Activated CD8-positive, alpha-beta memory T cell treated with anti-CD3 and anti-CD28 coated beads for 1 hour (primary cell): Measurements from ENCODE around the gene SLC9A9.

ENCODE experiments used
- DNase-seq, 2 donors: peaks; one replicate each; pipeline ENCODE4 v3.0.0-alpha.2; 2020; ENCODE audit warnings: low read depth in 1 of 2; ENCODE audit errors: extremely low read depth in 1 of 2

The SLC9A9 gene

DNA sequence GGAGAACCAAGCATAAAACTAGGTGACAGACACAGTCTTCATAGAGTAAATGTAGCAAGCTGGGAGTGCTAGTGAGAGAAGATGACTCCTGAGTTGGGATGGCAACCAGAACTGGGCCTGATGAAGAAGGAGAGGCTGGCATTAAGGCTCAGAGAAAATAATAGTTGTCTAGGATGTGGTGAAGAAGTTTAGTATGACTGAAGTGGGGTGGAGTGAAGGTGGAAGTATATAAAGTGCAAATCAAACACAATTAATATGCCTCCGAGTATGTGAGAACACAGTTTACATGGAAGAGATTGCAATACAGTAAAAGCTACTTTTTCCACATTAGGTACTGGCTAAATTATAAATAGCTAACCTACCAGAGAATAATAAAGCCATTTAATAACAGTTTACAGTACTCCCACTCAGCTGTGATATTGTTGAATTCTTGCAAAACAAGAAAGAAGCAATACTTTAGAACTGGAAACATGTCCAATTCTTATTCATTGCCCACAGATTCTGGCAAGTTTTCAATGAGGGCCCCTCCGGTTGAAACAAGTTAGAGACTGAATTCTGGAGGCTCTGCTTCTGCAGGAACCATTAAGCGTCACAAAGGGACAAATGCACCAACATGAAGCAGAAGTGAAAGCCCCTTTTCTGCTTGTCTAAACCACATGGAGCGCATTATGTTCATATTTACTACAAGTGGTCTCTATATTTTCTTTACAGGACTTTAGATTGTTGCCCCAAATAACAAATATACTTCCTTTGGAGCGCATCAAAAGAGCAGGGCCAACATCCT is 243.7 kb downstream of the SLC9A9 start:
- DNase-seq = no peak

DNA sequence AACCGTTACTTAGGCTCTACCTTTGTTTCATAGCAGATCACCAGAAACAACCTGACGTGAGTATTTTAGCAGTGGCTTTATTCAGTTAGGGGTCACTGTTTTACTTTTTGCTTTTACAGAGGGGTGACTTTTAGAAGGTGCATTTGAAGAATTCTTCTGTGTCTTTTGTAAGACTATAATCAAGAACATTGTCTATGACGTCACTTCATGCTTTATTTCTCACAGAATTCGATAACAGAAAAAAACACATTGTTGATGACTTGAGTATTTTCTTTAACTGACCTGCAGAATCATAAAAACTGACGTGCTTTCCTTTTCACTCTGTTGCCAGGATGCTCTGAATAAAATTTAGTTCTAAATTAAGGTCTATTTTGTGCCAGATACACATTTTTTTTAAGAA is 244.5 kb downstream of the SLC9A9 start:
- DNase-seq = no peak

DNA sequence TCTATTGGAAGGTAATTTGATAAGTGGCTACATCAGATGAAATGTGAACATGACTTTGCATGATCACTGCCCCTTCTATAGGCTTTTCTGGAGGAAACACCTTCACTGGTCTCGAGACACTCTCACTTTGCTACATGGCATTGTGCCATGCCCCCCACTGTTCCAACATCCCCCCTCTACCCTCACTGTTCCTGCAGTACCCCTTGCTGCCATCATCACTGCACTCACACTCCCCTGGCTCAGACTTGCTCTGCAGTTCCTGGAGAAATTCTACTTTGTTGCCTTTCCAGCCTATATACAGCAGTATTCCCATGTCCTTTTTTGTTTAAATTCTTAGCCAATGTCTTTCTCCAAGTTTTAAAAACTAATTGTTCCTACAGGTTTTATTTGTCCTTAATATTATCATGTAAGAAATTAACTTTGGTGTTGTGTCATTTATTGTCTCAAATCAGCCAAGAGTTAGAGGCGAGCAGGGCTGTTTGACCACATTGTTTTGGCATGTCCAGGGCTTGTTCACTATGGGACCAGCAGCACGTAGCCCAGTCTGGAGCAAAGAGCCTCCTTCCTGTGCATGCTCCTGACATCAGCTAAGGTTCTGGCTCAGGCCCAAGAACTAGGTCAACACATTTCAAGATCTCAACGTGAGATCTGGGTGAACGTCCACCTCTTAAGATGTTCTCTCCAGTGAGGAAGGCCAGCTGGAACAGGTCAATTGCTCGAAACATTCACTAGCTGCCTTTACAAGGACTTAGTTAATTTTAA is 246.4 kb downstream of the SLC9A9 start:
- DNase-seq = no peak

DNA sequence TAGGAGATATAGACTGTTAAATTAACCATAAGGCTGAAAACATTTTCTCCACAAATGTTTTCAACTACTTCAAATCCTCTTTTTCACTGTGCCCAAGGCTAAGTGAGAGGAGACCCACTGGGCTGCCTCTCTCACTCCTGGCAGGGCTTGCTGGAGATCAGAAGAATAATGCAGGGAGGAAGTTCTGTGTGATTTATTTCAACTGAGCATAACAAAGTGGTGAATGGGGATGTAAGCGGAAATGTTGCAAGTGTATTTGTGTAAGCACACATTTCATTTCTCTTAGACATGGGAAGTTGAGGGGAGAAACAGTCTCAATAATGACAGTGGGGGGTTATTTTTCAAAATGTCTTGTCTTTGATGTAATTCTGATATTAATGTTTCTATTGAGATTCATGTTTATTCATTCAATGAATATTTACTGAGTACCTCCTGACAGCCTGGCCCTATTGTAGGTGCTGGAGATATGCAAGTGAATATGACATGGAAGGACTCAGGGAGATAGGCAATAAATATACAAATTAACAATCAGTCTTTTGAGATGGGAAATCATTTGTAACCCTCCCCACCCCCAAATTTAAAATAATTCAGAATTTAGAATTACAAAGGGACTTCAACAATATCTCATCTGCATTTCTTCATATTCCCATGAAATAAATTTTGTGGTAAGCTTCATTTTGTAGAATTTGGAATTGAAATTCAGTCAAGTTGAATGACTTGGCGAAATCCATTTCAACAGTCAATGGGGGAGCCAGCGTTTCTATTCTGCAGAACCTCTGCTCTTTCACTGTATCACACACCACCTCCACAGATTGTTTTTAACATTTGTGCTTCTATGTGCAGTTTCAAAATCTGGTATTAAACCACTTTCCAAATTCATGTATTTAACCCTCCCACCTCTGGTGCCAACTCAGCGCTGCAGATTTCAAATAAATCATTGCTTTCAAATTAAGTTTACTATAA is 247.2 kb downstream of the SLC9A9 start:
- DNase-seq = no peak

DNA sequence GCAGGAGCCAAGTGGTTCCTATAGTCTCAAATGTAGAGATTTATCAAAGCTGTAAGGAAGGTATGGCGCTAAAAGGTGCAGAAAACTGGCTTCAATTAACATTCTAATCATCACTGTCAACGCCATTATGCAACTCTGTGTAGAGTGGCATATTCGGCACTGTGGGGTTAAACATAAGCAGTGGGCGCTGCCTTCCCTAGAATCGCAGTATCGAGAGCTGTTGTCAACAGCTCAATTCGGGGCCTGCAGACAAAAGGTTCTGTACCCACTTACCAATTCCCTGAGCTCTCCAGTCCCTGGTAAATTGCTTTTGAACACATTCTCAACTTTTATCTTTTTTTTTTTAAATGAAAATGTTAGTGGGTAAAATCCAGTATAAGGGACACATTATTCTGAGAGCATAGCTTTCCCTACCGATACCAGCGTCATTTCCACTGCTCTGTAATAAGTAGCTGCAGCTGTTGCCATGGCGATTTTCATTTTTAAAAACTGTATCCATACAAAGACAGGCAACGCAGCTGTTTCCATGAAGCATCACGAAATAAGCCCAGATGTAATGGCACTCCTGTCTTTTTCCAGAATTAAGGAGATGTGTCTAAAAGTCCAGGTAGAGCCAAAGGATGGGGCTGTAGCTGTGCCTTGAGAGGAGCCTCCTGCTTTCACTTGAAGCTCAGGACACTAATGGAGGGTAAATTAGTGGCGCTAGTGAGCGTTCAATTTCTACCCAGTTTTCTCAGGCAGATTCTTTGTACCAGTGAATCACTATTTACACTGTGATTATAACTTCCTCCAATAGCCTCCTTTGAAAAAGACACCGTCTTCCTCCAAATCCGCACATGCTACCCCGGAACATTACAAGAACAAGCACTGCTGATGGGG is 250.3 kb downstream of the SLC9A9 start:
- no peak for DNase-seq

DNA sequence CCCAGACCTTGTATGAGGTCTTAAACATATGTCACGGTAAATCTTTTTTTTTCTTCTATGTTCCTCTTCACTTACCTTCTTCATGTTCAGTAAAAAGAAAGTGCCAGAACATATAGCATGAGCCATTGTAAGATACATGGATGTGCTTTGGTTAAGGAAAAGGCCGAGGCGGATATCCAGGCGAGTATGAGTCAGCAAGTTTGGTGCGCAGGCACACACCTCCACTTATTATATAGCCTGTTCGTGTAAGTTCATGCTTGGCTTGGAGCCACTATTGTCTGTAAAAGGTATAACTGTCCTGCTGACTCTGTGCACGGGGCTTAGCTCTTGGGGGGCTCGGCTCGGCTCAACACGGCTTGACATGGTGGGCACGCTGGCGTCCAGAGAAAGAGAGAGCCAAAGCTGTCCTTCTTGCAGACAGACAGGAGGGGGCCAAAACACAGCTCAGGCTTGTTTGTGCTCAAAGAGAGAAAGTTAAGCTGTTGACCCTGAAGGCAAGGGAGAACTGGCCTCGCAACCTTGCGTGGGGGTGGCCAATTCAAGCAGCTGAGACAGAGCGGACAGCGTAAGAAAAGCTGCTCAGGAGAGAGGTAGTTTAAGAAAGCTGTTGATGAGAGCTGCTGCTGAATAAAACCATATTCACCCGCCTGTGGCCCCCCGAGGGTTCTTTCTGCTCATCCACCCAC is 251.2 kb downstream of the SLC9A9 start:
- no peak for DNase-seq

DNA sequence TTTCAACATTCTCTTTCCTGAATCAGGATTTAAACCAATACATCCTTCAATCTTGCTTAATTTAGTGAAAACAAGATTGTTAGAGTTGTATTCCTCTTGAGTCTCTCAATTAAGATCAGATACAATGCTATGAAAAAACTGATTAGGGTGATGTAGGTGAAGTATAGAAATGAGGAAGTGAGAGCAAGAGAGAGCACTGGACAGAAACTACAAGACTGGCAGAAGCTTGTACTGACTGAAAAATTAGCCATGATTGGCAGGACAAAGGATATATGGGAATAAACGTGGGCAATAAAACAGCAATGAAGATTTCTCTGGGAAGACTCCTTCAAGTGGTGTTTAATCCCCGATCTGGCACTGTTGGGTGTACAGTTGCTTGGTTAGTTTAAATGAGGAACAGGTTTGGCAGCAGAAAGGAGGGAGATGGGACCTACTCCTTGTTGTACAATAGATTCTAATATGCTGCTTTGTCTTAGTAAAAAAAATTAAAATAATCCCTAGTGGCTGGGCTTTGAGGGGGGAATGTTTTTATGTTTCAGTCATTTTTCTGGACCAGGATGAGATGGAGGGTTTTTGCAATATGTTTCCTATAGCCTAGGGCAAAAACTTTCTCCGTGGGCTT is 252.7 kb downstream of the SLC9A9 start:
- no peak for DNase-seq

DNA sequence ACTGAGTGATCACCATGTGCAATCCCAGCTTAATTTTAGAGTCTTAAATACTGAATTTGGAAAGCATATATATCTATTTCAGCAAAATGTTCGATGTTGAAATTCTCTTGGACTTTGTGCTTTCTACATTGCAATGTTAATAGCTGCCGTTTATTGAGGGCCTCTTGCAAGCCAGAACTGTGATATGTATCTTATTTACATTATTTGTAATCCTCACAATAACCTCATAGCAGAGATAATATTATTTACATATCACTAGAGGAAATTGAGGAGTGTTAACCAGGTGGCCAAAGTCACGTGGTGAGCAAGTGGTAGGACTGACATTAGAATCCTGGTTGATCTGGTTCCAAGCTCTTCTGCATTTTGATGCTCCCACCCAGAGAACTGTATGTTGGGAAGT is 254.1 kb downstream of the SLC9A9 start:
- DNase-seq = no peak

DNA sequence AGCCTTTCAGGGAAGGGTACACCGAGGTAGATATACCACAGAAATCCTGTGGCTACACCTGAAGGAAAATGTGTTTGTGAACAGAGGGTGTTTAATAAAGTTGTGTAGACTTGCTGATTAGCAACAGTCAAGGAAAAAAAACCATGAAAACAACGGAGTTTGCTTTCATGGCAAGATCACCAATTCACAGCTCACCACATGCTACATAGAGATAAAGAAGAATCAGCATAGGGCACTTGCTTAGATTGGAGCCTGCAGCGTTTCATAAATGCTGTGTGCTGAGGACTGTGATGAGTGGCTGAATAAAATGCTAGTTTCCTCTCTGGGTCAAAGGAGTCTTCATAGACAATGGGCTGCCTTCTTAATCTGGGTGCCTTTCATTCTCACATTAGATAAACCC is 257.6 kb downstream of the SLC9A9 start:
- DNase-seq = no peak

DNA sequence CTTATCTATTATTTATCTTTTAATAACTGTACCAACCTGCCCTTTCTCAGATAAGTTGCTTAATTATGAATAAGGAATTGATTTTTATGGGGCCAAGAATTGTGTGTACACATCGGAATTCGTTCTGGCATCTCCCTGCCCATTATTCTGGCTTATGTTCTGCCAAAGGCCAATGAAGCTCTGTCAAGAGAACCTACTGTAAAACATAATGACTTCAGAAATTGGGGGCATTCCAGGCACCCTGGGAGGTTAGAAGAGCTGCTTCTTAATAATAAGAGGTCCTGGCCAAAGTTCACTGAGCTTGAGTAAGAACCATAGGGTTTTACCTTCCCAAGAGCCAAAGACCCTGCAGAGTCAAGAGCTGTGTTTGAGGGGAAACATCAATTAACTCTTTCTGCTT is 261.7 kb downstream of the SLC9A9 start:
- DNase-seq = no peak

DNA sequence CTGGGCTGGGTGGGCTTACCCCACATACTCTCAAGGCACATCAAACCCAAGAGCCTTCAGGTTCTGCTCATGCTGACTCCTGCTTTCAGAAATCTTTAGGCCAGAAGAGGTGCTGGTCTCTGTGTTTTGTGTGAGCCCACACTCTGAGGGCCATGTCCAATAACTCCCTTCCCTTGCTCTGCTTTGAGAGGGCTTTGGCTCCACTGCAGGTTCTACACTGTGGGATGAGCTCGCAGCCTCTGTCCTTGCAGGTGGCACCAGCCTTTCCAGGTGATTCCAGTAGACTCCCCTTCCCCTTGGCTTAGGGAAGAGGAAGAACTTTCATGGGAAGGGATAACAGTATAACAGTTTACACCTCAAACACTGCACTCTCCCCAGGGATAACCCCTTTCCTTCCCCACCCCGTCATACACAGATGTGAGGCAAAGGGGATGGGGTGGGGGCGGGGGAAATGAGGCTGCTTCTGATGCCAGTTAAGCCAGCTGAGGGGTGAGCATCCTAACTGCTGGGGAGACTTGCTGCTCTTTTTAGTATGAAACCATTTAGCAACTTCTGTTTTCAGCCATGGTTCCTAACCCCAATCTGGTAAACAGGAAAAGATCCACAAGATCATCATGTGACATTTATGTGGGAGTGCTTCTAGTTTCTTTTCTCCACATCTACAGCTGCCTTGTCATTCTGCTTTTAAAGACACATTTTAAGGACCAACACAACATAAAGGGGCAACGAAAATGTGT is 262.4 kb downstream of the SLC9A9 start:
- DNase-seq = no peak

DNA sequence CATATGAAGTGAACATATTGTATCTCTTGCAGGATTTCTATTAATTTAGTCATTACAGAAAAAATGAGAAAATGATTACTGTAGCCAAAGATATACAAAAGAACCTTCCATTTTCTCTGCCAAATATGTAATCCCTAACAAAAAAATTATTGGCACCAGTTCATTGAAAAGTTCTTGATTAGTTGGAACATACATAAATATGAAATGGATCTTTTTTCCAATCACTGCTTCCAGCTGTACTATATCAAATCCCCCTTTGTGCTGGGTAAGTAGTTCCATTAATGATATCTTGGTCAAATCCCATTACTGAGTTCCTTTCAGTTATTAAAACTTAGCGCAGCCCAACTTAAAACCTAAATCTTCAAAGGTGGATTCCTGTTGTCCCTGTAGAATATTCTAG is 263.8 kb downstream of the SLC9A9 start:
- DNase-seq = no peak

DNA sequence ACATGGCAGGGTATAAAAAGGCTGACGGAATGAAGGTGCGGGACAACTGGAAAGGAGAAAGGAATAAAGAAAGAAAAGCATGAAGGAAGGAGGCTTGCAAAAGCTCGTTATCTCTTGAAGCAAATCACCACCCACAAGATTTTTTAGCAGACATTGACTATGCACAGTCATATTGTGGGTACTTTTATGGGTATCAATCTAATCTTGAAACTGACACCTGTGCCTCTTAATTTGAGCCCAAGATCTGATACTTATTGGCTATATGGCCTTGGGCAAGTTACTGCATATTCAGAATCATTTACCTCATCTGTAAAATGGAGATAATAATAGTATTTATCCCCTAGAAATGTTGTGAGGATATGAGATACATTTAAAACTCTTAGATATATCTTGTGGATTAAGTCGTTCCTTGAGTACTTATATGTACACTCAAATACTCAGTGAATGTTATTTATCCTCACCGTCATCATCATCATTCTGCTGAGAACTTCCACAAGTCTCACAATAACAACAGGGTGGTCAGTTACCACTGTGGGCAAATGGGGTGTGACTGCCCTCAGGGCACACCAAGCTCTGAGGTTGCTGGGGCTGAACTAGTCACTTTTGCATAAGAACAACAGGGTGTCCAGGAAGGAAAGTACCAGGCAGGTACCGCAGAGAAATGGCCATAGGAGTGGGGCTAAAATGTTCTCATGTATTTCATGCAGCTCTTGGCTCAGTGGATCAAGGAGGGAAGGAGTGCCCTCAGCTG is 266.1 kb downstream of the SLC9A9 start:
- DNase-seq = no peak

DNA sequence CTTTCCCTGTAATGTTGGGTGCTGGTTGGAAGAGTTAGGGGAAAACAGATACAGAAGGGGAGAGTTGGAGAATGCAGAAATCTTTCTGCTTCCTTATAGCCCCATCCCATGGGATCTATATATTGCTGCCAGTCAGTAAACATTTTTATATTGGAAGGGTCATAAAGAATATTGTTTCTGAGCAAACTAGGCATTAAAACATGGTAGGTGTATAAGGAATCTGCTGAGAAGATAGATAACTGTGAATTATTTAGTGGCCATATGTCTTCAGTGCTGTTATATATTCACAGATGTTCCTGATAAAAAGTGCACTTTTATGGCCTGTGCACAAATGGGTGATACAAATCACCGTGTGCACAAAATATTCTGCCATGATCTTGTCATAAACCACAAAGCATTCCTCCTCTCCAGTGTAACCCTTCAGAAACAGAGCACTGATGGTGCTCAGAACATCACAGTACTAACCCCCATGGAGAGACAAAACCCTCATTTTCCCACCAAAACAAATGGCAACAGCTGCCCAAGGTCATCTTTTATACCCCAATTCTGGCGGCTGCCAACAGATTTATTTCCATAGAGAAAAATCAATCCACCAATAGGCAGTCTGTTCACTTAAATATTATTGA is 269.3 kb downstream of the SLC9A9 start:
- DNase-seq = no peak

DNA sequence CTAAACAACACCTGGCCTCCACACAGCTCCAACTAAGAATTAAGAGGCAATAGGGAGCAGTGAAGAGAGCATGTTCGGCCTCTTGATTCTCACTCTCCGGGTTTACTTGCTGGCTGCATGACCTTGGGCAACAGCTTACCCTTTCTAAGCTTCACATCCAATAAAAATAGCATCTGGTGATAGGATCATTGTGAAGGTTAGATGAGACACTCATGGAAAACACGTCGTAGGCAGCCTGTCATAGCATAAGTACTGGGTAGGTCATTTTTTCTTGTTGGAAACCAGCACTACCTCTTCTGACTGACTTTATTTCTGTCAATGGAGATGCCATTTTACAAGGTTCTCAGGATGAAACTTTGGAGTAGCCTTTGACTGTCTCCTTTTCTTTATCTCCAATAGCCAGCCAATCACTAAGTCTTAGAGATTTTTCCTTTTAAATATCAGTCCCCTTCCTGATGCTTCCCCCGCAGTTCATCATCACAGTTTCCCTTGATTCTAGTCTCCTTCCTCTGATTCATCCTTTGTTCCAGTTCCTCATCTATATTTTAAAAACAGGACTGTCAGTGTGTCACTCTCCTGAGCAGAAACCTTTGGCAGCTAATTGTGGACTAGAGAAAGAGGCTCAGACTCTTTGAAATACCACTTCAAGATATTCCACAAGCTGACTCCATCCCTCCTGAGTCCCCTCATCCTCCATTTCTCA is 271.5 kb downstream of the SLC9A9 start:
- no peak for DNase-seq

DNA sequence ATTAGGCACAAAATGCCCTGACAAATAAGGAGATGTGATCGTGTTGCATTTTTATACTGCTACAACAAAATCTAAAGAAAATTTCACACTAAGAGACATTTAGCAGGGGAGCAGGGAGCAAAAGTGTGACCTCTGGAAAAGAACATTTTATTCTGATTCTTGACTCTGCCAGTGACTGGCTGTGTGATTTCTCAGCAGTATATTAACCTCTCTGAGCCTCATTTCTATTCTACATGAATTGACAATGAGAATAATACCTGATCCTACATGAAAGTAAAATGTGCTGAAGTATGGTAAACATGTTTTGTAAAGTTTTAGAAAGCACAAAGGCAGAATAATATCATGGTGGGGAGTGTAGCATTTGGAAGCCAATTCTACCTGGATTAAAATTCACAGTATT is 273.3 kb downstream of the SLC9A9 start:
- no peak for DNase-seq
